KG1 (cell line): ENCODE results near the gene FOXRED2.

Experiments used
- DNase-seq: peaks from one replicate; lab custom pipeline; 2025; lab: John Stamatoyannopoulos, UW

FOXRED2 gene

DNA sequence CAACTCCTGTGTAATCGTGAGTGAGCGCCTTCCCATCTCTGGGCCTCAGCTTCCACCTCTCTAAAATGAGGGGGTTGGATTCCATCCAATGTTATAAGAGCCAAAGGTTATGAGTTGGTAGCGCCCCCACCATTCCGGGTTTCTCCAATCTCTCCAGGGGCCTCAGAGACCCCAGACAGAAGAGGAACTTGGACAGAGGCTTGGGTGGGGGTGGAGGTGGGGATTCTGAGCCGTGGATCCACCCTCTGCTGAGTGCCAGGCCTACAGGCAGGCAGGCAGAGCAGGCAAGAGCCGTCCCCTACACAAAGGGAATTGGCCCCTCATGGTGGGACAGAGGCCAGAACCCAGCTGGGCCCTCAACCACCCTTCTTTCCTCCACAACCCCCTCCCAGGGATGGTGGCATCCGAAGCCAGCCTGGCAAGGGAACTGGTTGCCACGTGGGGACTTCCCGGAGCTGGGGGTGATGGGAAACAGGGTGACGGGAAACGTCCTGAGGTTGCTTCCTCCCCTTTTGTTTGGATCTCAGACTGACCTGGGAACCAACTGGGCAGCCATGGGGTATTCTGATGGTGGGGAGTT lies 57.2 kb downstream of the FOXRED2 start:
- DNase-seq = no peak

DNA sequence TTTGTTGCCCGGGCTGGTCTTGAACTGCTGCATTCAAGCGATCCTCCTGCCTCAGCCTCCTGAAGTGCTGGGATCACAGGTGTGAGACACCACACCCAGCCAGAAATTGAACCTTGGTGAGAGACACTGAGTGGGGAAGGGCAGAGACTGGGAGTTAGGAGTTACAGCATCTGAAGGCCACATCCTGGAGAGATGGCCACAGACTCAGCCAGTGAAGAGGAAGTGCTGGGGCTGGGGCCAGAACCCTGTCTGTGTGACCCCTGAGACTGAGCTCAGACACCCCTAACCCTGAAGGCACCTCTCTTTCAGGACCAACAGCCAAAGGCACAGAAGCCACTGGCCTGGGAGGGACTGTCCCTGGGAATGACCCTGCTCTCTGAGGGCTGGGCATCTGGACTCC lies 59.2 kb downstream of the FOXRED2 start:
- no peak for DNase-seq

DNA sequence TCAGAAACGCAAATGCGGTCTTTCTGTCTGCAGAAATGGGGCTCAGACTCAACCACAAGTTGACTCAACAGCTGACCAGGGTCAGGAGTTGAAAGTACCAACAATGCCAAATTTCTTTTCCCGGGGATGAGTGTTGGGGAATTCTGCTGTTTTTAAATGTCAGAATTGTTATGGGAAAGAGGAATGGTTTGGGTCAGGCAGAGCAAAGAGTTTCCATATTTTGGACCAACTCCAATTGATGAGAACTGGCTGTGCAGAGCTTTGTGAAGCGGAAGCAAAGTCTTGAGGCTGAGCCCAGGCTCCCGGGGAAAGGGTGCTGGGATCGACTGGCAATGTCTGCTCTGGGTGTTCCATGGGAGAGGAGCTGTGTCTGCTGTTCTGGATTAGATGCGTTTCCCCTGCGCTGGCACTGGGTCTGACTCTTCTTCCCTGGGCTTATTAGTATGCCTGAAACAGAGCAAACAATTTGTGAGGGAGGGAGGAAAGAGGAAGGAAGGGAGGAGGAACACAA lies 61.6 kb downstream of the FOXRED2 start:
- DNase-seq = no peak

GRCh38 chr22:36443198-36443770 lies 63.6 kb downstream of the FOXRED2 start:
- DNase-seq = no peak

- no peak for DNase-seq
These were observed 64.2 kb downstream of the FOXRED2 start for GRCh38 chr22:36442506-36443197.

- DNase-seq = no peak
These were observed 66.3 kb downstream of the FOXRED2 start for GRCh38 chr22:36440429-36441002.

GRCh38 chr22:36439481-36440271 lies 67.2 kb downstream of the FOXRED2 start:
- DNase-seq = no peak
